NCI-H1436 treated with DMSO at 0.1 percent for 48 hours (cell line): ENCODE measurements around the gene TM7SF2.
"Not testable (repeated sequence)": the region's sequence is repeated elsewhere in the genome, so short reads cannot be mapped to it uniquely, and the experiment has no call there.

Experiments
- DNase-seq: peaks from one replicate; lab custom pipeline; 2025; lab: John Stamatoyannopoulos, UW

Gene TM7SF2

DNA sequence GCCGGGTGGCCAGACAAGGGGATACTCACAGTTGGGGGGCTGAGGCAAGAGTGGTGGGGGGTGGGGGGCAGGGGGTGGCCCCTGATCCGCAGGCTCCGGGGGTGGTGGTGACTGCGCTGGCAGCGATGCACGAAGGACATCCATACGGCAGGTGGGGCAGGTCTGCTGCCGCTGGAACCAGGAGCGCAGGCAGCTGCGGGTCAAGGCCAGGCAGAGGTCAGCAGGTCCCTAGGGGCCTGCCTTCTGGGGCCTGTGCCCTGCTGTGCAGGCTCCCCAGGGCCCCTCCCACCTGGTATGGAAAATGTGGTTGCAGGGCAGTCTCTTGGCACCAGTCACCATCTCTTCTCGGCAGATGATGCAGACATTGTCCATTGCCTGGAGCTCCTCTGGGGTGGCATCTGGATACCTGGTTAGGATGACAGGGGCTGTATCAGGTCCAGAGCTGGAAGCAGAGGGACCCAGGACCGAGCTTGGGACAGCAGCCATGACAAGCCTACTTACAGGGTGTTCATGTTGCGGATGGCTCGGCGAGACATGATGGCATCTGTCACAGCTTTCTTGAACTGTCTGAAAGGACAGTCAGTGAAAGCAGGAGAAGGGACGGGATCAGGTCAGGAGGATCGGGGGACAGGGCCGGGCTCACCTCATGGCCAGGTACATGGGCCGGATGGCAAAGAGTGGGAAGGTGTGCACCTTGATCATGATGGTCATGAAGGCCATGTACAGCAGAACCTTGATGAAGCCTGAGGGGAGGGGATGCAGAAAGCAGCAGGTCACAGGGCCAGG lies 19.2 kb downstream of the TM7SF2 start:
- DNase-seq, result no peak

DNA sequence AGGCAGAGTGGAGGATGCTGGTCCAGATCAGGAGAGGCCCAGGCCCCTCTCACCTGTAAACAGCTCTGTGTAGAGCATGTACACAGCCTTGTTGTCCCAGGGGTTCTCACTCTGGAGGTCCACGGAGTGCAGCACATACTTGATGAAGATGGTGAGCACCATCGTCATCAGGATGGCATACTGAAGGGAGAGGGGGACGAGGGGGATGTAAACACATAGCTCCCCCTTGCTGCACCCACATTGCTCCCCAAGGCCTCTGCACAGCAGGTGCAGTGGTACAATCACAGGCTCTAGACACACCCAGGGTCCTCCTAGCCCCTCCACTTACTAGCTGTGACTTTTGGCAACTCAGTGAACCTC lies 19.7 kb downstream of the TM7SF2 start:
- no peak for DNase-seq

DNA sequence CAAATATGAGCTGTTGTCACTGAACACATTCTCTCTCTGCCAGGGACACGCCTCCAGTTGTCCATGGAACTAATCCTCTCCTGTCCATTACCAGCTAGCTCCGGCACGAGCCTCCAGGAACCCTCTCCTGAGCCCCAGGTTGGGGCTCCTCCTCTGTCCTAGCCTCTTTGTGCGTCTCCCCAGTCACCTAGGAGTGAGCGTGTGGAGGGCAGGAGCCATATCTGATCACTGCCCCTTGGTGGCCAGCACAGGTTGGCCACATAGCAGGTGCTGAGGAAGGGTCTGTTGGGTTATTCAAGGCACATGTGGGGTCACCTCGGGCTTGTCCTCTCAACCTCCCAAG lies 20.2 kb downstream of the TM7SF2 start:
- no peak for DNase-seq

GRCh38 chr11:65132238-65132987 lies 20.7 kb downstream of the TM7SF2 start:
- DNase-seq, result no peak

DNA sequence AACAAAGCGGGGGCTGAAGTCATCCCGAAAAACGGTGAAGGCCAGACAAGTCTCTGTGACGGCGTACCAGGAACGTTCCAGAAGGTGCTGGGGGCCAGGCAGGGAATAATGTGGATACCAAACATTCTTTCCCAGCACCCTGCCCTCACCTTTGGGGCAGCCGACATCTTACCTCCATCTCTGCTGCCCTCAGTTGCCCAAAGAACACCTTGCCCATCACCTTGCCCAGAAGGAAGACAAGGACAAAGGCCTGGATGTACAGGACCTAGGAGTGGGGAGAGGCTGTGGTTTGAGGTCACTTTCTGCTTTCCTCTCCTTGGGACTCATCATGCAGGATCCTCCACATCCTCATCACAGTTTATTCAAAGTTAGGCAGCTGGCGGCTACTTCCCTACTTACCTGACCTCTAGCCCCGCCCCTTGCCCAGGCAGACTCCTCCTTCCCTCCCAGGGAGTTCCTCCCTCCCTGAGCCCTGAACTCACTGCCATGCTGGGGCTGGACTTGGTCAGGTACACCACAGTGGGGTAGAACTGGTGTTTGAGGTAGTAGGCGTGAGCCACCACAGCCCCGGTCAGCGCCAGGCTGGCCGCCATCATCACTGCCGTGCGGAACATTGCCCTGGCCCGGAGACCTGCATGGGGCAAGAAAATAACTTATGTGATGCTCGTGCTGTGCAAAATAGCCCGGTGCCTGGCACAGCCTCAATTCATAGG lies 21.5 kb downstream of the TM7SF2 start:
- DNase-seq, result no peak

DNA sequence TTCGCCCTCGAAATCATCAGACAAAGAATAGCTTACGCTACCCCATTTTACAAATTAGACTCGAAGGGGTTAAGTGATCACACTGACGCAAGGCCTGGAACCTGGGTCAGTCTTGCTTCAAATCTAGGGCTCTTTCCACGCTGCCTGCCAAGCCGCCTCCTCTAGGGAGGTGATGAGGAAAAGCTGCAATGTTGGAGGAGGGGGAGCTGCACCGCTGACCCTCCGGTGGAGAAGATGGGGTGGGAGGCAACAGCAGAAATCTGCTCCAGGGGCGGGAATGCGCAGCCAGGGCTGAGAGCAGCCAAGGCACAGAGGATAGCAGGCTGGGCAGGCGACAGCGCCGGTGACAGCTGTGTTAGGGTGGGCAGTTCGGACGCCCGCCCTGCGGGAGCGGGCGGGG lies 22.1 kb downstream of the TM7SF2 start:
- DNase-seq, result no peak

- peak; percentile 59 for DNase-seq
Observed at GRCh38 chr11:65134240-65134951, 22.7 kb downstream of the TM7SF2 start, which contains the start of gene SYVN1. TSS of gene SYVN1 (minus strand) at chr11:65134519. CDS start at chr11:65133601, 918 bp downstream.

DNA sequence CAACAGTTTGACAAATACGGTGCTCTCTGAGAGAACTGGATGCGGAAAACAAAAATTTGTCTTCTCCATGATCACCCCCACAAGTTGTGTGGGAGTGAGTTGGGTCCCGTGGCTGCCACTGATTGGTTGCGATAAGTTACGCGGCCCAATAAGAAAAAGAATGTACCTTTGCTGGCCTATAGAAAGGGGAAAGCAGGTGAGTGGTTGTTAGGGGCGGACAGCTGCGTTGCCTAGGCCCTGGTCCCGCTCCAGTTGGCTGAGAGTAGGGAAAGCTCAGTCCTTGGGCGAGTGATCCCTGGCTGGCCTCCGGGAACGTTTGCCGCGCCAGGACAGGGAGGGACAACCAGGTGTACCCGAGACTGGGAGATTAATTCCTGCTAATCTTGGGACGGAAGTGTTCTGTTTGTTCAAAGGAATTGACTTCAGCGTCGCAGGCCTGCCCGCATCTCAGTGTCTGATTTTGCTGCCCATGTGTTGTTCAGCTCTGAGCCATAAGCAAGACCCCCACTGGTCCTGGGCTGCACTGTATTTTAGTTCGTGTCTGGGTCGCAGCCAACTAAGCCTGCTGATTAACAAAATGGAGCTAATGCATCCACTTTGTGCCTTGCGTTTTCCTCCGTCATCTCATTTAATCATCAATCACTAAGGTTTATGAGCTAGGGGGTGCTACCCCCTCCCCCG lies 23.4 kb downstream of the TM7SF2 start:
- DNase-seq, result peak; percentile 90

- no peak for DNase-seq
Observed at GRCh38 chr11:65135633-65136145, 24.0 kb downstream of the TM7SF2 start.

- DNase-seq, result no peak
Observed at GRCh38 chr11:65136515-65137096, 24.9 kb downstream of the TM7SF2 start.

DNA sequence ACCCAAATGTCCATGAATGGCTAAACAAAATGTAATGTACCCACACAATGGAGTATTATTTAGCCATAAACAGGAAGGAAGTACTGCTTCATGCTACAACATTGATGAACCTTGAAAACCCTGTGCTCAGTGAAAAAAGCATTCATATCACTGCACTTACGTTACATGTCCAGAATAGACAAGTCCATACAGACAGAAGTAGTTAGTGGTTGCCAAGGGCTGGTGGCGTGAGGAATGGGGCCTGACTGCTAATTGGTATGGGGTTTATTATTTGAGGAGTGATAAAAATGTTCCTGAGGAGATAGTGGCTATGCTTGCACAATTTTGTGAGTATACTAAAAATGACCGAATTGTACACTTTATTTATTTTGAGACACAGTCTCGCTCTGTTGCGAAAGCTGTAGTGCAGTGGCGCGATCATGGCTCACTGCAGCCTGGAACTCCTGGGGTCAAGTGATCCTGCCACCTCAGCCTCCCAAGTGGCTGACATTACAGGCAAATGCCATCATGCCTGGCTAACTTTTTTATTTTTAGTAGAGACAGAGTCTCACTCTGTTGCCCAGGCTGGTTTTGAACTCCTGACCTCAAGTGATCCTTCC lies 30.3 kb downstream of the TM7SF2 start:
- DNase-seq, result no peak

- no peak for DNase-seq
Observed at GRCh38 chr11:65147352-65148075, 35.8 kb downstream of the TM7SF2 start.

GRCh38 chr11:65148657-65149056 lies 37.0 kb downstream of the TM7SF2 start:
- DNase-seq, result no peak

DNA sequence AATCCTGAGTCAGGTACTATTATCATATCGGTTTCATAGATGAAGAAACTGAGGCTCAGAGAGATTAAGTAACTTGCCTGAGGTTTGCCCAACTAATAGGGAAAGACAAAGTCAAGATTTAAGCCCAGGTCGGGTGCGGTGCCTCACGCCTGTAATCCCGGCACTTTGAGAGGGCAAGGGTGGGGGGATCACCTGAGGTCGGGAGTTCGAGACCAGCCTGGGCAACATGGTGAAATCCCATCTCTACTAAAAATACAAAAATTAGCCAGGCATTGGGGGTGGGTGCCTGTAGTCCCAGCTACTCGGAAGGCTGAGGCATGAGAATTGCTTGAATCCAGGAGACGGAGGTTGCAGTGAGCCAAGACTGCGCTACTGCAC lies 38.4 kb downstream of the TM7SF2 start:
- not testable (repeated sequence) for DNase-seq

DNA sequence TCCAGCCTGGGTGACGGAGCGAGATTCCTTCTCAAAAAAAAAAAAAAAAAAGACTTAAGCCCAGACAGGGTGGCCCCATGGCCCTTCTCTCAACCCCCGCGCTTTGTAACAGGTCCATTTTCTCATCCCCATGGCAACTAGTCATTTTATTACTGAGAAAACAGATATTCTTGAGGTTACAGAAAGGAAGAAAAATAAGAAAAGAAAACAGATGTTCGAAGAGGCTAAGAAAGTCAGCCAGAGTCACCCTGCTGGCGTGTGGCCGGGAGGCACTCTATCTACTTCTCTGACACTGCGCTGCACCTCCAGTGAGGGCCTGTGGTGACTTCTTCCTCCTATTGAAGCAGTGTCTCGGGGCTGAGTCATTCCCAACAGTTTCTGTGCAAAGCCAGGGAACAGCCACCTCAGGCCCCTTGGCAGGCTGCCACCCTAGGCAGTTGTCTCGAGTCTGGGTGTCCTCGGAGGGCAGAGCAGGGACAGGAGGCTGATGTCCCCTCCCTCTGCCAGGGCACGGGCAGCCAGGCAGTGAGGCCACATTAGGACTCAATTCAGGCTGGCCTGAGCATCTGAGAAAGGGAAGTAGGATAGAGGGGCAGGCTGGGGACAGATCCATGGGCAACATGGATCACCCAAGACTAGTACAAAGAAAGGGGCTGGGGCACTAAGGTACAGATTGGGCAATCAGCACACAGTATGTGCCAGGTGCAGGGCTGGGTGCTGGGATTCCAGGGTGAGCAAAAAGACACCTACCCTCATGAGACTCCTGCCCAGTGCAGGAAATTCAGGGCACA lies 39.0 kb downstream of the TM7SF2 start:
- DNase-seq, result peak; percentile 4

DNA sequence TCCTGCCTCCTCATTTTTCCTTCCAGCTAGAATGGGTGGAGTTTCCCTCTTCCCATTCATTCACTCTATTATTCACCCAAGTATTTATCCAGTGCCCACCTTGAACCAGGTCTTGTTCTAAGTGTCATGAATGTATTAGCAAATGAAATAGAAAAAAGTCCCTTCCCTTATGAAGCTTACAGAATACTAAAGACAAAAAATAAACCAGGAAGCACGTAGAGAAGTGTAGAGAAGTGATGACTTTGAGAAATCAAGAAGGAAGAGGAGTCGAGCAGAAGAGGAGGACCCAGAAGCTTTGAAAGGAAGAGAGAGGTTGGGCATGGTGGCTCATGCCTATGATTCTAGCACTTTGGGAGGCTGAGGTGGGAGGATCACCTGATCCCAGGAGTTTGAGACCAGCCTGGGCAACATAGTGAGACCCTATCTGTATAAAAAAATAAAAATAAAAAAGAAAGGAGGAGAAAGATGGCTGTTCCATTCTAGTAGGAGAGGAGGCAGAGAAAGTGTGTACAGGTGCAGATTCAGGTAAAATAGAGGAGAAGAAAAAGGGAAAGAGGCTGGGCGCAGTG lies 39.7 kb downstream of the TM7SF2 start:
- no peak for DNase-seq

DNA sequence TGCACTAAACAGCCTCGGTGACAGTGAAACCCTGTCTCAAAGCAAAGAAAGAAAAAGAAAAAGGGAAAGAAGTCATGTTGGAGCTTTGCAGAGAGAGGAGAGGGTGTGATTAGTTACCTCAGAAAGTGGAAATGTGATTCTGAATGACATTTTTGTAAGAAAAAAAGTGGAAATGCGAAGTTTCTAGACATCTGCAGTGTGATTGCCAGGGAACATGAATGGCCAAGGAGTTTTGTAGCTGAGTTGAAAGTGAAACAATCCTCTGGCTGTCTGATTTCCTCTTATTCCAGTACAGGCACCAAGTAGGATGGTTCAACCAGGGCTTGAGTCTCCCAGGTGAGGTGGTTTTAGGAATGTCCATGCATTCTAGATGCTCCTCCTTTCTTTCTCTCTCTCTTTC lies 40.5 kb downstream of the TM7SF2 start:
- no peak for DNase-seq

- no peak for DNase-seq
Observed at GRCh38 chr11:65156256-65156655, 44.6 kb downstream of the TM7SF2 start.

DNA sequence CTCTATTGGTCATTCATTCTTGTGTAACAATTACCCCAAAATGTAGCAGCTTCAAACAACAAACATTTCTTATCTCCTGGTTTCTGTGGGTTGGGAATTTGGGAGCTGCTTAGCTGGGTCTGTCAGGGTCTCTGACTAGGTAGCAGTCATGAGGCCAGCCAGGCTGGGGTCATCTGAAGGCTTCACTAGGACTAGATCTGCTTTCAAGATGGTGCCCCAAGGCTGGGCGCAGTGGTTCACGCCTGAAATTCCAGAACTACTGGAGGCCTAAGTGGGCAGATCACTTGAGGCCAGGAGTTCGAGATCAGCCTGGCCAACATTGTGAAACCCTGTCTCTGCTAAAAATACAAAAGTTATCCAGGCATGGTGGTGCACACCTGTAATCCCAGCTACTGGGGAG lies 45.3 kb downstream of the TM7SF2 start:
- DNase-seq, result no peak
